ENCODE measurements around the gene PCDHGA7.
"Not testable (repeated sequence)": the region's sequence is repeated elsewhere in the genome, so short reads cannot be mapped to it uniquely, and the experiment has no call there.

Gene PCDHGA7

DNA sequence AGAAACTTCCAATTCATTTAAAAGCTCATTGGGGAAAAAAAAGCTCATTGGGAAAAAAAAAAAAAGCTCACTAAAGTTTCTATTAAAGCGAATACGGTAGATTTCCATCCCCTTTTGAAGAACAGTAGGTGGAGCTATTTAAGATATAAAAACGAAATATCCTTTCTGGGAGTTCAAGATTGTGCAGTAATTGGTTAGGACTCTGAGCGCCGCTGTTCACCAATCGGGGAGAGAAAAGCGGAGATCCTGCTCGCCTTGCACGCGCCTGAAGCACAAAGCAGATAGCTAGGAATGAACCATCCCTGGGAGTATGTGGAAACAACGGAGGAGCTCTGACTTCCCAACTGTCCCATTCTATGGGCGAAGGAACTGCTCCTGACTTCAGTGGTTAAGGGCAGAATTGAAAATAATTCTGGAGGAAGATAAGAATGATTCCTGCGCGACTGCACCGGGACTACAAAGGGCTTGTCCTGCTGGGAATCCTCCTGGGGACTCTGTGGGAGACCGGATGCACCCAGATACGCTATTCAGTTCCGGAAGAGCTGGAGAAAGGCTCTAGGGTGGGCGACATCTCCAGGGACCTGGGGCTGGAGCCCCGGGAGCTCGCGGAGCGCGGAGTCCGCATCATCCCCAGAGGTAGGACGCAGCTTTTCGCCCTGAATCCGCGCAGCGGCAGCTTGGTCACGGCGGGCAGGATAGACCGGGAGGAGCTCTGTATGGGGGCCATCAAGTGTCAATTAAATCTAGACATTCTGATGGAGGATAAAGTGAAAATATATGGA is 48.0 kb downstream of the PCDHGA7 start, which contains the start of gene PCDHGA12:
Gene PCDHGA12 (plus strand): TSS at position 176 of the 782 bp plus-strand sequence. CDS start 253 bp downstream, at position 429.
- ATAC-seq = no peak

DNA sequence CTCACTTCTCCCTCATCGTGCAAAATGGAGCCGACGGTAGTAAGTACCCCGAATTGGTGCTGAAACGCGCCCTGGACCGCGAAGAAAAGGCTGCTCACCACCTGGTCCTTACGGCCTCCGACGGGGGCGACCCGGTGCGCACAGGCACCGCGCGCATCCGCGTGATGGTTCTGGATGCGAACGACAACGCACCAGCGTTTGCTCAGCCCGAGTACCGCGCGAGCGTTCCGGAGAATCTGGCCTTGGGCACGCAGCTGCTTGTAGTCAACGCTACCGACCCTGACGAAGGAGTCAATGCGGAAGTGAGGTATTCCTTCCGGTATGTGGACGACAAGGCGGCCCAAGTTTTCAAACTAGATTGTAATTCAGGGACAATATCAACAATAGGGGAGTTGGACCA is 48.7 kb downstream of the PCDHGA7 start:
- no peak for ATAC-seq

DNA sequence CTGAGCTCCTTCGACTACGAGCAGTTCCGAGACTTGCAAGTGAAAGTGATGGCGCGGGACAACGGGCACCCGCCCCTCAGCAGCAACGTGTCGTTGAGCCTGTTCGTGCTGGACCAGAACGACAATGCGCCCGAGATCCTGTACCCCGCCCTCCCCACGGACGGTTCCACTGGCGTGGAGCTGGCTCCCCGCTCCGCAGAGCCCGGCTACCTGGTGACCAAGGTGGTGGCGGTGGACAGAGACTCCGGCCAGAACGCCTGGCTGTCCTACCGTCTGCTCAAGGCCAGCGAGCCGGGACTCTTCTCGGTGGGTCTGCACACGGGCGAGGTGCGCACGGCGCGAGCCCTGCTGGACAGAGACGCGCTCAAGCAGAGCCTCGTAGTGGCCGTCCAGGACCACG is 49.8 kb downstream of the PCDHGA7 start:
- ATAC-seq = not testable (repeated sequence)

DNA sequence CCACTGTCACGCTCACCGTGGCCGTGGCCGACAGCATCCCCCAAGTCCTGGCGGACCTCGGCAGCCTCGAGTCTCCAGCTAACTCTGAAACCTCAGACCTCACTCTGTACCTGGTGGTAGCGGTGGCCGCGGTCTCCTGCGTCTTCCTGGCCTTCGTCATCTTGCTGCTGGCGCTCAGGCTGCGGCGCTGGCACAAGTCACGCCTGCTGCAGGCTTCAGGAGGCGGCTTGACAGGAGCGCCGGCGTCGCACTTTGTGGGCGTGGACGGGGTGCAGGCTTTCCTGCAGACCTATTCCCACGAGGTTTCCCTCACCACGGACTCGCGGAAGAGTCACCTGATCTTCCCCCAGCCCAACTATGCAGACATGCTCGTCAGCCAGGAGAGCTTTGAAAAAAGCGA is 50.2 kb downstream of the PCDHGA7 start:
- not testable (repeated sequence) for ATAC-seq

DNA sequence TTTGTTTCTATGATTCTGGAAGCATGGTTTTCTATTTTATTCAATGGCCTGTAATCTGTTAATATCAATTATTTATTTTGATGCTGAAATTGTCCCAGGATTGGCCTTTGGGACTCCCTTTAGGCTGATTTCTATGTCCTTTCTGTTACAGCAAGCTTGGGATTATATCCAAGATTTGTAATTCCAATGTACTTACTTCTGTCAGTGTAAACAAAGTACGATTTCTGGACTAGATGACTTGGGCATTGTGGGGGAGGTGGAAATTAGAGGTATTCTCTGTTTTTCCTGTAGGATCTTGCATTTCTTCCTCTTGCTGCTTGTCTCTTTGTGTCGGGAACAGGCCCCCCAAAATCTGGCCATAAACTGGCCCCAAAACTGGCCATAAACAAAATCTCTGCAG is 51.5 kb downstream of the PCDHGA7 start:
- ATAC-seq = no peak
